PC-9 (cell line): ENCODE results near the gene TGFBR3.

Experiments
- CTCF ChIP-seq: fragments of 200-600 bp; sonication (generic); conservative IDR thresholded peaks from 2 replicates; pipeline ENCODE4 v1.6.1; 2017; ENCODE audit warnings: mixed run types, antibody characterized with exemption, mild to moderate bottlenecking, moderate library complexity
- EZH2 ChIP-seq: fragments of 200-600 bp; sonication (generic); IDR thresholded peaks from 2 replicates; pipeline ENCODE4 v1.8.0; 2017; ENCODE audit warnings: antibody characterized with exemption, low read depth

GRCh38 chr1:91699339-91699974, 186.5 kb downstream of the TGFBR3 start:
- TF ChIP-seq CTCF = no peak
- TF ChIP-seq EZH2 = no peak
